ENCODE results near the gene E2F4. TPM values are rescaled to one million over a fixed set of nuclear protein-coding genes. Genes with fewer than 3 reads are reported as not detected.

Gene E2F4
- total RNA-seq, 4 donors from 2014 or later, result 84.9 to 156 (median 107) TPM

DNA sequence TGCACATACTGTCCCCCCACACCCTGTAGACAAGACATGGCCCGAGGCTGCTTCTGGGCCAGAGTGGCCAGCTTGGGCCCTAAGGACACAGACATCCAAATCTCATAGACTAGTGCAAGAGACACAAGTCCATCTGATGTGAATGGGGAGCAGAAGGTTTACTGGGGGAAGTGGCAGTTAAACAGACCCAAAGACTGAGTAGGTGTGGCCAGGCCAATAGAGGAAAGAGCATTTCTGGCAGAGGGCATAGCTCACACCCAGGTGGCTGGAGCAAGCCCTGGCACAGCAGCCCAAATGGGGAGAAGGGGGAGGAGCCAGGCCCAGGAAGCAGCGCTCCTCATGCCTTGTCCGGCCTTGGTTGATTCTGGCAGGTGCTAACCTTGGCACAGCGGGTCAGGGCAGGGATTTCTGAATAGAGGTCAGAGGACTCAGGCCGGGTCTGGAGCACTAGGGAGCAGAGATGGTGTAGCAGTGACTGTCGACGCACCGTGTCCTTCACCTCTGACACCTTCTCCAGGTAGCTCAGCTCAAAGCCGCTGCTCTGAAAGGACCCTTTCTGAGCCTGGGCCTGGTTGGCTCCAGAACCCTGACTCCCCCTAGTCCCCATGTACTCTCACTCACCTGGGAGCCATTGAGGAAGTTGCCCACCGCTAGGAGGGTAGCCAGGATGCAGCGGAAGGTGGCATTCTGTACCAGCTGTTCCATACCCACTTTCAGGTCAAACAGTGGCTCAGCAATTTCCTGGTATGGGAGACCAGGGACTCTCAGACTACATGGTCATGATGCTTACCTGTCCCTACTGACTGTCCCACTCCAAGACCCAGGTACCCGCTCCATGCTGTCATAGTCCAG is 39.1 kb downstream of the E2F4 start:
- TF ChIP-seq, protein P1, sequence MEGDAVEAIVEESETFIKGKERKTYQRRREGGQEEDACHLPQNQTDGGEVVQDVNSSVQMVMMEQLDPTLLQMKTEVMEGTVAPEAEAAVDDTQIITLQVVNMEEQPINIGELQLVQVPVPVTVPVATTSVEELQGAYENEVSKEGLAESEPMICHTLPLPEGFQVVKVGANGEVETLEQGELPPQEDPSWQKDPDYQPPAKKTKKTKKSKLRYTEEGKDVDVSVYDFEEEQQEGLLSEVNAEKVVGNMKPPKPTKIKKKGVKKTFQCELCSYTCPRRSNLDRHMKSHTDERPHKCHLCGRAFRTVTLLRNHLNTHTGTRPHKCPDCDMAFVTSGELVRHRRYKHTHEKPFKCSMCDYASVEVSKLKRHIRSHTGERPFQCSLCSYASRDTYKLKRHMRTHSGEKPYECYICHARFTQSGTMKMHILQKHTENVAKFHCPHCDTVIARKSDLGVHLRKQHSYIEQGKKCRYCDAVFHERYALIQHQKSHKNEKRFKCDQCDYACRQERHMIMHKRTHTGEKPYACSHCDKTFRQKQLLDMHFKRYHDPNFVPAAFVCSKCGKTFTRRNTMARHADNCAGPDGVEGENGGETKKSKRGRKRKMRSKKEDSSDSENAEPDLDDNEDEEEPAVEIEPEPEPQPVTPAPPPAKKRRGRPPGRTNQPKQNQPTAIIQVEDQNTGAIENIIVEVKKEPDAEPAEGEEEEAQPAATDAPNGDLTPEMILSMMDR (IDR thresholded peaks at IDR 0.05), result no peak
- DNase-seq (ENCODE audit: low spot score) (no peak), ATAC-seq (ENCODE audit: low FRiP score) (no peak)

DNA sequence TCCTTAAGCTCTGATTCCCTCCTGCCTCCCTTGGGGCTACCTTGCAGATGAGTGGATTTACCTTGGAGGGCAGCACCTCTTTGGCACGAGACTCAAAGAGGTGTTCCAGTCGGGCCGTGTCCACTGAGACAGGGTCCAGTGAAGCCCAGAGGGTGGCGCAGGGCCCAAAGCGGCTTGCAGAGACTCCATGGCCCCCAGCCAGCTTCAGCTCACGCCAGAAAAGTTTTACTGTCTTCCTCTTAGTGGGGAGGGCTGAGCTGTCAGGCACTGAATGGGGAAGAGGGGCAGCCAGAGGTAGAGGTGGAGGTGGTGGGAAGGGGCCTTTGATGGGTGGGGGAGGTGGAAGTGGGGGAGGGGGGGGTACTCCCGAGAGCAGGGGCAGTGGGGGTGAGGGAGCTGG is 41.6 kb downstream of the E2F4 start:
- TF ChIP-seq, protein P1 (IDR thresholded peaks at IDR 0.05), result no peak
- ATAC-seq (ENCODE audit: low FRiP score), result no peak

DNA sequence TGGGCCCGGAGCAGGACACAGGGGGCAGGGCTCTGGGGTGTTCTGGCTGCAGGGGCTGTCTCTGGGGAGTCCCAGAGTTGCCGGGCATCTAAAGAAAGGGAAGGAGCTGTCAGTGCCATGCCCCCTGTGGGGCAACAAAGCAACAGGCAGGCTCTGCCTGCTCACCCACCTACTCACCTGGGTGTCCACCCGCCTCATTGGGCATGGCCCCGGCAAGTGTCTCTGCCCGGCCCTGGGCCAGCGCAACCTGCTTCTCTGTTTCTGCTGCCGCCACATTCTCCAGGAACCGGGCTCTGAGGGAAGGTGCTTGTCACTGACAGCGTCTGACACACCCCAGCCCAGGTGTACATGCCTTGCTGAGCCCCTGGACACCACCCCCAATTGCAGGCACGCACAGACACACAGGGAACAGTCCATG is 42.2 kb downstream of the E2F4 start:
- ATAC-seq (ENCODE audit: low FRiP score) (no peak), DNase-seq (ENCODE audit: low spot score) (no peak)
- TF ChIP-seq, protein P1 (IDR thresholded peaks at IDR 0.05), result no peak

More for the DNA sequence above, 41.6 kb downstream of the E2F4 start:
- DNase-seq (ENCODE audit: low spot score), result no peak

DNA sequence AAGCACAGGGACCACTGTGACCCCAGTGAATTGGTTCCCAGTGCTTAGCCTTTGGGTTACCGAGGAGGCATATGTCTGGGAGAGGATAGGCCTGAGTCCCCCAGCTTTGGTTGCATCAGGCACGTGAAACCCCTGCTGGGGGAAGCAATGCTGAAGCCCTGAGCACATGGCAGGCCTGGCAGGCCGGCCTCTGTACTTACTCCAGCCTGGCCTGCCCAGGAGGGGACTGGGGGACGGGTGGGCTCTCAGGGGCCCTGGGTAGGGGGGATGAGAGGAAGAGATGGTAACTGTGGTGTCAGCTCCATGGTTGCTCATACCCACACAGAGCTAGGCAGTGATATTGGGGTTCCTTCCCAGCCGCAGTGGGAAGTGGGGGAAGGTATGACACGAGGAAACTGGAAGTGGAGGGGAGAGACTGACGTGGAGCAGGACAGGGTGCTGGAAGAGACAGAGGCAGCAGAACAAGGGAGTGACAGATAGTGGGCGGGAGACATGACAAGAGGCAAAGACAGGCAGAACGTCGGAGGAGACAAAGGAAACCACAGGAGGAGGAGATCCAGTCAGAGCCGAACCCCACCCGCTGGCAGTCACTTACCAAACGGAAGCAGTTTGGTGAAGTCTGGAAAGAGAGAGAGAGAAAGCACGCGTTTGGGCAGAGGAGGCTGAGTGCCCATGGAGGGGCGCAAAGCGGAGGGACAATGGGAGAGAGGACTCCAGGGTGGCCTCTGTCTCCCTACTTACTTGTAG is 44.0 kb downstream of the E2F4 start:
- no peak for ATAC-seq (ENCODE audit: low FRiP score)
- TF ChIP-seq, protein P1 (IDR thresholded peaks at IDR 0.05), result no peak
- no peak for DNase-seq (ENCODE audit: low spot score)

GRCh38 chr16:67236563-67237395 is 44.8 kb downstream of the E2F4 start:
- DNase-seq (ENCODE audit: low spot score), result no peak
- TF ChIP-seq, protein P1 (IDR thresholded peaks at IDR 0.05), result no peak
- no peak for ATAC-seq (ENCODE audit: low FRiP score)

GRCh38 chr16:67237396-67238277 is 45.7 kb downstream of the E2F4 start:
- DNase-seq (ENCODE audit: low spot score) (no peak), ATAC-seq (ENCODE audit: low FRiP score) (no peak)
- TF ChIP-seq, protein P1 (IDR thresholded peaks at IDR 0.05), result no peak

Measured in omental fat pad (tissue), 4 donors.